GM20431 (cell line): ENCODE results near the gene IFNA5.

Experiments
- in situ Hi-C: fragments of 300-500 bp; cut with MseI, MboI; formaldehyde crosslinking; loops from one replicate; pipeline ENCODE4 v1.15.0; 2020; ENCODE audit warnings: low sequenced_read_pairs; ENCODE audit not compliant: unreplicated experiment

The IFNA5 gene

GRCh38 chr9:21294904-21295538 is 10.1 kb downstream of the IFNA5 start:
- in situ Hi-C loops, result no loop called here

- in situ Hi-C loops, result no loop called here
Measured at GRCh38 chr9:21294364-21294774, 10.7 kb downstream of the IFNA5 start.

GRCh38 chr9:21289848-21290247 is 15.3 kb downstream of the IFNA5 start:
- in situ Hi-C loops, result no loop called here

GRCh38 chr9:21287280-21287679 is 17.8 kb downstream of the IFNA5 start:
- in situ Hi-C loops, result no loop called here

DNA sequence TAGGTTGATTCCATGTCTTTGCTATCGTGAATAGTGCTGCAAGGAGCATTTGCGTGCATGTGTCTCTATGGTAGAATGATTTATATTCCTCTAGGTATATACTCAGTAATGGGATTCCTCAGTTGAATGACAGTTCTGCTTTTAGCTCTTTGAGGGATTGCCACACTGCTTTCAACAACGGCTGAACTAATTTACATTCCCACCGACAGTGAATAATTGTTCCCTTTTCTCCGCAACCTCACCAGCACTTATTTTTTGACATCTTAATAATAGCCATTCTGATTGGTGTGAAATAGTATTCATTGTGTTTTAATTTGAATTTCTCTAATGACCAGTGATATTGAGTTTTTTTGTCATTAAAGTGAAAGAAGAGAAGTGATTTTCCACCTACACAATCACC is 18.5 kb downstream of the IFNA5 start:
- in situ Hi-C loops, result no loop called here

DNA sequence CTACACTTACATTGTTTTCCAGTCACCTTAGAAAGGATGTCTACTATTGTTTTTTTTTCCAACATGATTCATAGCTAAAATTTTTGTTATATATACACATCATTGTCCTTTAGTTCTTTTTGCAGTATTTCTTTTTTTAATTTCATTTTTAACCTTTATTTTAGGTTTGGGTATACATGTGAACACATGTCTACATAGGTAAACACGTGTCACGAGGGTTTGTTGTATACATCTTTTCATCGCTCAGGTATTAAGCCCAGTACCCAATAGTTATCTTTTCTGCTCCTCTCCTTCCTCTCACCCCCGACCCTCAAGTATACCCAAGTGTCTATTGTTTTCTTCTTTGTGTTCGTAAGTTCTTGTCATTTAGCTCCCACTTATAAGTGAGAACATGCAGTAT is 19.0 kb downstream of the IFNA5 start:
- in situ Hi-C loops, result no loop called here

DNA sequence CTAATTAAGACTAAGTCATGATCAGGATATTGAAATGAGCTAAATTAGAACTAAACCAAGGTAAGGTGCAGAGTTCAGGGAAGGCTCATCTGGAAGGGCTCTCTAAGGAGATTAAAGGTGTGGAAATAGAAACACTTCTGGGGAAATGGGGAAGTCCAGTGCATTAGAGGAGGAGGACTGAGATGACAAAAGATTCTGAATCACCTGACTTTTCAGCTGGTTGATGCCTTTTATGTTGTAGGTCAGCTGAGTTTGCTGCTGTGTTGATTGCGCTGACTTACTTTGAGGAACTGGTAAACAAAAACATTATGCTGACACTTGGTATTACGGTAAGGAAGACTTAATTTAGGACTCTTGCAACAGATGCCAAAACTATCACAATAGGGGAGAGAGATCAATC is 23.8 kb downstream of the IFNA5 start:
- in situ Hi-C loops, result no loop called here

DNA sequence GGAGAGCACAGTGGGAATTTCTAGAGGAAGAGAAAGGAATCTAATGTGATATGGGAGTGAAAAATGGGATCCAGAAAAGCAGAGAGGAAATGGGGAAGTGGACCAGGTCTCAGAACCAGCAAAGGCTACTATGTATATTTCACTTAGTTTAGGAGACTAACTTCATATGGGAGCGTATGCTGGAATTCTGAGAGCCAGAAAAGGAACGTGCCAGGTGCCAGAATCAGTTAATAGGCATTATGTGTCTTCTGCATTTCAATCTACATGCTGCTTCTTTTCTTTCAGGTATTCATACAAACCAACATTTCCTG is 36.8 kb downstream of the IFNA5 start:
- in situ Hi-C loops, result no loop called here

DNA sequence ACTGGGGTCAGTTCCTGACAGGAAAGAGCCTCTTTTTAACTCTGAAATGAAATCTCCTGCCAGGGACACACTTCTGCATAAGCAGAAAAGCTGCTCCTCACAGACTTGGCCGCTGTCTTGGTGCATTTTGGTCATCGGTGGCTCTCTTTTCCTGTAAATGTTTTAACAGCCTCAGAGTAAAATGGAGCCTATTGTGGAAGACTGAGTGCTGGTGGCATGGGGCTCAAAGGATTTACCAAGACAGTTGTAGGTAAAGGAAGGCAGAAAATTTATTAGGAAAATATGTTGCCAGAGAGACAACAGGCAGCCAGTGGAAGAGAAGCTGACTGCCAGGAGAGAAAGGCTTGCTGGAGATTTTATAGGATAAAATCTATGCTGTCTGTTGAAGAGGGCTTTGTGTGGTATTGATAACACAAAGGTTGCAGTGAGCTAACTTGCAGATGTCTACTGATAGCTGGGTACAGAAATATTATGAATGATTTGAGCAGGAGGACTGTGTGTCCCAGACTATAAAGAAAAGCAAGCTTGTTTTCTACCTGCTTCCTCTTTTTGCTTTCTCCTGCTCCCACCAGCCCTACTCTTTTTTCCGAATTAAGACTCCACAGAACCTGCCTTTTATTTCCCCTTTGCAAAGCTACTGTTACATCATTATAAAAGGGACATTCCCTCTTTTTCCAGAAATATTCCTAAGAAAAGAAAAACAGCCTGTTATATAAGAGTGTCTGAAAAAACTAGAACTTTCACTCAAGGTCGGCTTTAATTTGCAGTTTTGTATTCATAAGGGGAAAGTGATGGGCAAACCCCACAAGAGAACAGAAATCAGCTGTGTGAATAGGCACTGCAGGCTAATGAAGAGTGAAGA is 37.4 kb downstream of the IFNA5 start:
- in situ Hi-C loops, result no loop called here

DNA sequence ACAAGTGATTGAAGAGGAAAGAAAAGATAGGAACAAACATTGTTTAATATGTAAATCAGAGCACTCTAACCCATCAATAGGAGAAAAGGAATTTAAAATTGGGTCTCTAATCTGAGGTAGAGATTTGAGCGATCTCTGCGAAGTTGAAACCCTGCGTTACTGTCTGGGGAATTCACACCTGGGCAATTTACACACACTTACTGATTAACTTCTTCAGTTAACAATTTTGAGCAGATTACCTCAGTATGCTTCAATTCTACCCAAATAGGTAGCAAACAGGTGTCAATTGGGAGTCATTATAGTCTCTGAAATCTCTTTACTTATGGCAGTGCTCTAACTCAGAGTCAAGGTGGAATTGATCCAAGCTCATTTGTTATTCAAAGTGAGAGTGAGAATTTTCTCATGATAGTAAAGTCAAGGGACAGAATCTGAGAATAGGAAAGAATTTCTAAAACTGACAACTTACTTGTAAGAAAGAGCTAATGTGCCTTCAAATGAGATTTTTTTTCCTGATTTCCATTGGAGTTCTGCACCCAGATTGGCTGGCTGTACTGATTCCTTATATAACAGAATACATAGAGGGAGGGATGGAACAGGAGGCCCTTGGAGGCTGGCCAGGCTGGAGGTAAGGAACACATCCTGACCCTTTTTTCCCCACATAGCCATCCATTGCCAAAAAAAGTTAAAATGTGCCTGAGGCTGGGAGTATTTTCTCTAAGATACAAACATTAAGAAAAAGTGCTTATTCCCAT is 38.2 kb downstream of the IFNA5 start:
- in situ Hi-C loops, result no loop called here

- in situ Hi-C loops, result no loop called here
Measured at GRCh38 chr9:21265421-21266189, 39.5 kb downstream of the IFNA5 start.

- in situ Hi-C loops, result no loop called here
Measured at GRCh38 chr9:21255538-21256212, 49.4 kb downstream of the IFNA5 start.
